Pancreas (tissue), 10 donors: ENCODE results near the gene SYNPO2. TPM values are rescaled to one million over a fixed set of nuclear protein-coding genes. Genes with fewer than 3 reads are reported as not detected.

Experiments
- ATAC-seq, 4 donors: fragments of 200-7000 bp; cut with Tn5 transposase; one replicate each; pipeline versions ENCODE4 v1.8.0 to v1.9.1; 2020; ENCODE audit warnings: mild to moderate bottlenecking in 4 of 4, moderate library complexity in 4 of 4
- DNase-seq, 6 donors: peaks; one replicate each; pipeline ENCODE4 v3.0.0-alpha.2; 2020
- FAIRE-seq: peaks from 2 replicates; lab custom pipeline; 2012; peaks lifted over from hg19 to GRCh38; lab: Jason Lieb, UNC
- H3K27ac ChIP-seq, 4 donors: fragments of 200-600 bp; sonication (generic); 1 replicate in 3 of 4; 2 replicates in 1 of 4; pipeline versions ENCODE4 v1.5.0 to v1.8.0; 2020
- H3K27me3 ChIP-seq, 4 donors: fragments of 200-600 bp; one replicate each; pipeline ENCODE4 v1.8.0; 2021
- H3K36me3 ChIP-seq, 3 donors: fragments of 200-600 bp; sonication (generic) in 1 of 3; one replicate each; pipeline versions ENCODE4 v1.5.0 to v1.8.0; 2020 to 2021
- H3K4me1 ChIP-seq, 3 donors: fragments of 200-600 bp; one replicate each; pipeline ENCODE4 v1.8.0; 2021
- H3K4me3 ChIP-seq, 4 donors: fragments of 200-600 bp; sonication (generic) in 2 of 4; one replicate each; pipeline versions ENCODE4 v1.5.0 to v1.8.0; 2020 to 2021
- H3K9me3 ChIP-seq, 4 donors: fragments of 200-600 bp; one replicate each; pipeline ENCODE4 v1.8.0; 2021
- WGBS, 2 donors: extraction: QIAGEN DNeasy Blood & Tissue Kit; methylation state at CpG; one replicate each; pipeline ENCODE4 v1.1.7; 2013; 5-methylcytosine and 5-hydroxymethylcytosine counted together
- intact Hi-C, 3 donors: fragments of 100-400 bp; cut with DNase I; formaldehyde crosslinking; loops; one replicate each; pipeline versions ENCODE4 v1.11.1 to v1.14.2; 2022
- polyA plus RNA-seq, 2 donors: library from polyadenylated mRNA; stranded (reverse); fragments of 200-250 nt; gene quantifications; one replicate each; pipeline ENCODE4 v1.2.3, GENCODE V29; 2013
- total RNA-seq, 6 donors: library from RNA; stranded (reverse); fragmentation: NEBNext Ultra II Directional in 4 of 6; extraction: Animal tissue kit (Norgen Biotek cat#: 25700) in 4 of 6; gene quantifications; one replicate each; pipeline versions ENCODE4 v1.2.1 to v1.2.4, GENCODE V29; 2021 to 2023
- TF ChIP-seq, protein P1 (sequence below), 4 donors: fragments of 200-600 bp; sonication (generic) in 3 of 4; IDR thresholded peaks; one replicate each; pipeline versions ENCODE4 v1.5.0 to v1.8.0; 2021; ENCODE audit warnings: antibody characterized with exemption in 4 of 4
- donor health status: healthy with polysubstance abuse.
- donor health status: DM: no; HTN: no; CAD: no; lungs with moderate emphysema.
- donor health status: DM: no; HTN: no; CAD: no.
- donor health status: control.
- donor health status: control.
- donor health status: Bipolar disorder and iron deficiency.
- donor health status: DM: yes; HTN: yes; CAD: no.
- donor health status: DM: no; HTN: no; CAD: no.
- donor health status: DM: no; HTN: no; CAD: no.
- donor health status: DM: yes; HTN: yes; CAD: no.

SYNPO2 gene
- total and polyA plus RNA-seq, 8 donors, result 2.1 to 10.9 (median 4.1) TPM

DNA sequence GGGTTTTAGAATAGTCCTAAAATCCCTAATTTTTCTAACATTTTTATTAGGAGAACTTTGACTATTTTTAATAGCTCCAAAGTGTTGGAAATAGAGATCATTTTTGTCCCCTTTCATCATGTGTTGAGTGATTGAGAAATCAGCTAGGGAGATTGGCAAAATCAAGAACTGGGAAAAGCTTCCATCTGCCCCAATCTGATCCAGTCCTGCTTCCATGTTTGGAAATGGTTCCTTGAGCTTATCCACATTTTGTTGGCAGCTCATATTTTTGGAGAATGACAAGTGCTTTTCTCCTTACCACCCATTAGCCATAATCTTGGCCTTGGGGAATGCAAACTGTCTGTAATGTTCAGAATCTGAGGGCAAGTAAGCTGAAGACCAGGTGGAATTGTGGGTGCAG is 73.9 kb downstream of the SYNPO2 start:
- DNase-seq, result no peak
- H3K9me3 ChIP-seq, result no peaks in the 10 kb centered on the region
- no peaks in the 10 kb centered on the region for H3K27me3 ChIP-seq
- H3K4me1 ChIP-seq, result no peaks in the 10 kb centered on the region
- TF ChIP-seq, protein P1, sequence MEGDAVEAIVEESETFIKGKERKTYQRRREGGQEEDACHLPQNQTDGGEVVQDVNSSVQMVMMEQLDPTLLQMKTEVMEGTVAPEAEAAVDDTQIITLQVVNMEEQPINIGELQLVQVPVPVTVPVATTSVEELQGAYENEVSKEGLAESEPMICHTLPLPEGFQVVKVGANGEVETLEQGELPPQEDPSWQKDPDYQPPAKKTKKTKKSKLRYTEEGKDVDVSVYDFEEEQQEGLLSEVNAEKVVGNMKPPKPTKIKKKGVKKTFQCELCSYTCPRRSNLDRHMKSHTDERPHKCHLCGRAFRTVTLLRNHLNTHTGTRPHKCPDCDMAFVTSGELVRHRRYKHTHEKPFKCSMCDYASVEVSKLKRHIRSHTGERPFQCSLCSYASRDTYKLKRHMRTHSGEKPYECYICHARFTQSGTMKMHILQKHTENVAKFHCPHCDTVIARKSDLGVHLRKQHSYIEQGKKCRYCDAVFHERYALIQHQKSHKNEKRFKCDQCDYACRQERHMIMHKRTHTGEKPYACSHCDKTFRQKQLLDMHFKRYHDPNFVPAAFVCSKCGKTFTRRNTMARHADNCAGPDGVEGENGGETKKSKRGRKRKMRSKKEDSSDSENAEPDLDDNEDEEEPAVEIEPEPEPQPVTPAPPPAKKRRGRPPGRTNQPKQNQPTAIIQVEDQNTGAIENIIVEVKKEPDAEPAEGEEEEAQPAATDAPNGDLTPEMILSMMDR (IDR thresholded peaks at IDR 0.05), result no peak
- no peak for FAIRE-seq
- no peak overlapping the region for H3K4me3 ChIP-seq
- intact Hi-C loops, result no loop called here
- H3K27ac ChIP-seq, result no peak overlapping the region
- no peaks in the 10 kb centered on the region for H3K36me3 ChIP-seq
- ATAC-seq, result no peak

DNA sequence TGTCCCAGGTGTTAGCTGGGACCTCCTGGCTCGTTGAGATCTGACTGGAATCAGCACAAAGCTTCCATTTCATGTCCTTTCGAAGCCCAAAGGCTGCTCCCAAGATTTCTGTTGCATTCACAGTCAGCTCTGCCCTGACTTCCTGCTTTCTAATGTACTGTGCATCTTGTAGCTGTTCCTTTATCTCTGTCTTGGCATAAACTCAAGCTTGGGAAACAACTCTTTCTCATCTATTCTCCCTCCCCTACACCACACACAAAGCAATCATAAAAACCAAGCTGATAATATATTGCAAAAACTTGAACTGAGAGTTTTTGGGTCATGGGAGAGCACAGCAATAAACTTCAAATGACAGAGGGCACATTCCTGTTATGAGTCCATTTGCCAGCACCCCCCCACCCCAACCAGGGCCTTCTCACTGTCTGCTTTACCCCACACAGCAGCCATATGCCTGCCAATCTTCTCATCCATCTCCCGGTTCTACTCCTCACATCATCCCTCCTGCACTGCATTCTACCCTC is 76.3 kb downstream of the SYNPO2 start:
- TF ChIP-seq, protein P1 (IDR thresholded peaks at IDR 0.05), result no peak
- Histone ChIP-seq H3K36me3 (no peaks in the 10 kb centered on the region), H3K4me1 (peaks cover 0 to 13% (median 11%) of the 10 kb centered on the region in 3 donors), H3K4me3 (no peak overlapping the region), H3K27ac (no peak overlapping the region), H3K9me3 (no peaks in the 10 kb centered on the region), H3K27me3 (no peaks in the 10 kb centered on the region)
- intact Hi-C loops, result no loop called here
- FAIRE-seq (no peak), DNase-seq (no peak), ATAC-seq (peak in 1 of 4 donors; percentile 15)
- 53 to 56% methylated on average over 3 of the region's 3 CpGs for WGBS, 2 donors

DNA sequence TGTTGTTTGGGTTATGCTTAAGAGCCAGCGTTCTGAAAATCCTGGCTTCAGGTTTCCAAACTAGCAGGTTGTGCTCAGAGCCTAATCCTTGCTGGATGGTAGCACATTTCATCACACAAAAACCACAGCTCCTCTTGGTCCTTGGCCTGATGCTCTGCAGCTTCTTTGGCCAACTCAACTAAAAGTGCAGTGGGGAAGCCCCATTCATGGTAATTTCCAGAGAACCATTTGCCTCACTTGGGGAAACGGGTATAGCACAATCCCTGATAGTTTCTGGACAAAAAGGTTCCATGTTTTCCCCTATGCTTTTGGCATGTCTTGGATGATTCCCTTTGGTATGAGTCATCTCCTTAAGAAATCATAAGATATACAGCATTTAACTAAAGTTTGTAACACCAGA is 78.7 kb downstream of the SYNPO2 start:
- FAIRE-seq, result no peak
- WGBS, 2 donors, result 70 to 83% methylated on average over 2 of the region's 2 CpGs
- H3K36me3 ChIP-seq, result no peaks in the 10 kb centered on the region
- peaks cover 0 to 13% (median 11%) of the 10 kb centered on the region in 3 donors for H3K4me1 ChIP-seq
- H3K27me3 ChIP-seq, result no peaks in the 10 kb centered on the region
- H3K9me3 ChIP-seq, result no peaks in the 10 kb centered on the region
- no peak for ATAC-seq
- H3K4me3 ChIP-seq, result no peak overlapping the region
- DNase-seq, result no peak
- TF ChIP-seq, protein P1 (IDR thresholded peaks at IDR 0.05), result no peak
- intact Hi-C loops, result no loop called here
- H3K27ac ChIP-seq, result peak overlapping the region in 1 of 4 donors; percentile 16

DNA sequence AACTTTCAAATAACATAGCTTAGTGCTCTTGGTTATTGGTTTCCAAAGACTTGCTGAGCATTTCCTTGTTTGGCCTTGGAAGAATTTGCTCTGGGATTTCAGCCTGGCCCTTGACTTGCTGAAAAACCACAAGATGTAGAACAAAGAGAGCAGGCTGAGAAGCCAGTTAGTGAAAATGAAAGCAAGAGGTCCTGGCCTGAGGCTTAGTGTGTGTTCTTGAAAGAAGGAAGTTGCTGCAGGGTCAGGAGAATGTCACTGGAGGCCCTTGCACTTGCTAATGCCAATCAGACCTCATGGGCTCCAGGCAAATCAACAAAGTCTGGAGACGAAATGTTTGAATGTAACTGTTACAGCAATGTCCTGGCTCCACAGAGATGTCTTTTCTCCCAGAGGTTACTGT is 79.4 kb downstream of the SYNPO2 start:
- WGBS, 2 donors, result 73 to 77% methylated on average over 1 of the region's 1 CpG

GRCh38 chr4:118968813-118969212 is 80.2 kb downstream of the SYNPO2 start:
- H3K4me1 ChIP-seq, result peaks cover 0 to 13% (median 11%) of the 10 kb centered on the region in 3 donors
- 24 to 31% methylated on average over 6 of the region's 6 CpGs for WGBS, 2 donors
- TF ChIP-seq, protein P1 (IDR thresholded peaks at IDR 0.05), result no peak
- H3K9me3 ChIP-seq, result no peaks in the 10 kb centered on the region
- ATAC-seq, result peak in 3 of 4 donors; percentile 19 to 33 (median 24)
- no peak overlapping the region for H3K27ac ChIP-seq
- no peak for FAIRE-seq
- H3K27me3 ChIP-seq, result no peaks in the 10 kb centered on the region
- intact Hi-C loops, result no loop called here
- H3K4me3 ChIP-seq, result no peak overlapping the region
- H3K36me3 ChIP-seq, result no peaks in the 10 kb centered on the region
- no peak for DNase-seq

More for the DNA sequence above, 79.4 kb downstream of the SYNPO2 start:
- TF ChIP-seq, protein P1 (IDR thresholded peaks at IDR 0.05), result no peak
- Histone ChIP-seq H3K27me3 (no peaks in the 10 kb centered on the region), H3K27ac (peak overlapping the region in 2 of 4 donors; percentile 16 to 24), H3K4me3 (no peak overlapping the region), H3K36me3 (no peaks in the 10 kb centered on the region), H3K4me1 (peaks cover 0 to 13% (median 11%) of the 10 kb centered on the region in 3 donors), H3K9me3 (no peaks in the 10 kb centered on the region)
- intact Hi-C loops, result no loop called here
- peak; percentile 38 to 91 (median 82) for ATAC-seq
- FAIRE-seq, result peak; percentile 17
- DNase-seq, result peak in 2 of 6 donors; percentile 12 to 41
